Gastroesophageal sphincter (tissue), 4 donors: ENCODE data around the gene MGLL. TPM values are rescaled to one million over a fixed set of nuclear protein-coding genes. Genes with fewer than 3 reads are reported as not detected.
"Not testable (repeated sequence)": the region's sequence is repeated elsewhere in the genome, so short reads cannot be mapped to it uniquely, and the experiment has no call there.

Source experiments
- ATAC-seq: fragments of 150-250 bp; one replicate; pipeline ENCODE4 v1.9.1; 2016; ENCODE audit warnings: mild to moderate bottlenecking, moderate library complexity
- H3K27ac ChIP-seq, 4 donors: fragments of 200-600 bp; sonication (generic) in 3 of 4; 1 replicate in 3 of 4; 2 replicates in 1 of 4; pipeline ENCODE4 v1.5.1; 2016 to 2019
- H3K27me3 ChIP-seq: fragments of 200-600 bp; sonication (generic); one replicate; pipeline ENCODE4 v1.5.1; 2019
- H3K36me3 ChIP-seq, 2 donors: fragments of 200-600 bp; sonication (generic); one replicate each; pipeline ENCODE4 v1.5.1; 2019; ENCODE audit warnings: control low read depth in 1 of 2
- H3K4me1 ChIP-seq, 3 donors: fragments of 200-600 bp; sonication (generic); 1 replicate in 2 of 3; 2 replicates in 1 of 3; pipeline ENCODE4 v1.5.1; 2016 to 2019; ENCODE audit warnings: control low read depth in 2 of 3
- H3K4me3 ChIP-seq, 2 donors: fragments of 200-600 bp; sonication (generic); one replicate each; pipeline ENCODE4 v1.5.1; 2019; ENCODE audit warnings: mild to moderate bottlenecking in 1 of 2, moderate library complexity in 1 of 2
- H3K9me3 ChIP-seq, 3 donors: fragments of 200-600 bp; sonication (generic); one replicate each; pipeline ENCODE4 v1.5.1; 2017 to 2019; ENCODE audit warnings: control low read depth in 2 of 3
- CTCF ChIP-seq, 4 experiments: fragments of 200-600 bp in 2 of 4; fragments of 450-650 bp in 2 of 4; sonication (generic) in 1 of 4; IDR thresholded peaks; one replicate each; pipeline ENCODE4 v1.5.1; 2017 to 2019; ENCODE audit warnings: antibody characterized with exemption in 4 of 4, mild to moderate bottlenecking in 2 of 4, moderate library complexity in 2 of 4
- EP300 ChIP-seq: sonication (generic); formaldehyde crosslinking; IDR thresholded peaks from one replicate; pipeline ENCODE4 v1.6.1; 2017; ENCODE audit warnings: antibody characterized with exemption, mild to moderate bottlenecking
- POLR2A ChIP-seq, 2 donors: fragments of 450-650 bp; IDR thresholded peaks; one replicate each; pipeline ENCODE4 v1.6.1; 2017; ENCODE audit warnings: antibody characterized with exemption in 2 of 2, mild to moderate bottlenecking in 2 of 2, moderate library complexity in 1 of 2
- POLR2AphosphoS5 ChIP-seq: sonication (generic); formaldehyde crosslinking; IDR thresholded peaks from one replicate; pipeline ENCODE4 v1.6.1; 2017; ENCODE audit warnings: antibody characterized with exemption
- WGBS, 2 donors: methylation state at CpG; one replicate each; pipeline ENCODE4 v1.1.5; 2018; ENCODE audit warnings: low coverage in 1 of 2; 5-methylcytosine and 5-hydroxymethylcytosine counted together
- total RNA-seq, 4 donors: library from RNA; depleted of rRNA; stranded (reverse); fragments of >200 nt; gene quantifications; one replicate each; pipeline ENCODE4 v1.1.0, GENCODE V29; 2016

The MGLL gene
- total RNA-seq, 4 donors from 2014 or later: 39.2 to 171 (median 55.8) TPM

DNA sequence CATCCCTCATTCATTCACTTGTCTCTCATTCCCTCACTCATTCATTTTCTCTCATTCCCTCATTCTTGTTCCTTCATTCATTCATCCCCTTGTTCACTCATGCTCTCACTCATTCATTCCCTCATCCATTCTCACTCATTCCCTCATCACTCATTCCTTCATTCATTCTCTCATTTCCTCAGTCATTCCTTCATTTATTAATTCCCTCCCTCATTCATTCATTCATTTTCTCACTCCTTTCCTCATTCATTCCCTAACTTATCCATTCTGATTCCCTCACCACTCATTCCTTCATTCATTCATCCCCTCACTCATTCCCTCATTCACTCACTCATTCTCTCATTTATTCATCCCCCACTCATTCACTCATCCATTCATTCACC is 135.8 kb downstream of the MGLL start:
- Histone ChIP-seq H3K4me3 (no peak overlapping the region), H3K9me3 (no peaks in the 10 kb centered on the region), H3K36me3 (peaks cover 0 to 4% of the 10 kb centered on the region in 2 donors), H3K27ac (no peak overlapping the region), H3K4me1 (peaks cover 2 to 50% (median 14%) of the 10 kb centered on the region in 3 donors), H3K27me3 (no peaks in the 10 kb centered on the region)
- no peak for TF ChIP-seq EP300
- TF ChIP-seq POLR2AphosphoS5: no peak
- no peak for TF ChIP-seq CTCF (IDR thresholded peaks at IDR 0.05)
- no peak for TF ChIP-seq POLR2A (IDR thresholded peaks at IDR 0.05)
- no peak for ATAC-seq

DNA sequence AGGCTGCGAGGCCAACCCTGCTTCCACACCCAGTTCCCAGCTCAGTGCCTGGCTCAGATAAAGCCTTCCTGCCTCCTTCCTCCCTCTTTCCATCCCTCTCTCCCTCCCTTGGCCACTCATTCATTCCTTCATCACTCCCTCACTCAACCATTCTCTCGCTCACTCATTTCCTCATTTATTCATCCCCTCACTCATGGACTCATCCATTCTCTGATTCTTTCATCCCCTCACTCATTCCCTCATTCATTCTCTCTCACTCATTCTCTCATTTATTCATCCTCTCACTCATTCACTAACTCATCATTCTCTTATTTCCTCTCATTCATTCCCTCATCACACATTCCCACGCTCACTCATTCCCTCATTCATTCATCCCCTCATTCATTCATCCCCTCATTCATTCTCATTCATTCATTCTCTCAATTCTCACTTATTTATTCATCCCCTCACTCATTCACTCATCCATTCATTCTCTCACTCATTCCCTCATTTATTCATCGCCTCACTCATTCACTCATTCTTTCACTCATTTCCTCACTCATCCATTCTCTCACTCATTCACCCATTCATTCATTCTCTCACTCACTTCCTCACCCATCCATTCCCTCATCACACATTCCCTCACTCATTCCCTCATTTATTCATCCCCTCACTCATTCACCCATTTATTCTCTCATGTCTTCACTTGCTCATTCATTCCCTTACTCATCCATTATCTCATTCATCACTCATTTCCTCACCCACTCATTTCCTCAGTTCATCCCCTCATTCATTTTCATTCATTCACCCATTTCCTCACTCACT is 136.4 kb downstream of the MGLL start:
- no peak for TF ChIP-seq EP300
- TF ChIP-seq CTCF (IDR thresholded peaks at IDR 0.05): no peak
- TF ChIP-seq POLR2A (IDR thresholded peaks at IDR 0.05): no peak
- TF ChIP-seq POLR2AphosphoS5: no peak
- H3K4me1 ChIP-seq: peaks cover 2 to 45% (median 14%) of the 10 kb centered on the region in 3 donors
- no peaks in the 10 kb centered on the region for H3K9me3 ChIP-seq
- 74 to 82% methylated on average over 4 of the region's 4 CpGs for WGBS, 2 donors
- H3K36me3 ChIP-seq: peaks cover 0 to 2% of the 10 kb centered on the region in 2 donors
- H3K27ac ChIP-seq: no peak overlapping the region
- H3K27me3 ChIP-seq: no peaks in the 10 kb centered on the region
- no peak for ATAC-seq
- no peak overlapping the region for H3K4me3 ChIP-seq

DNA sequence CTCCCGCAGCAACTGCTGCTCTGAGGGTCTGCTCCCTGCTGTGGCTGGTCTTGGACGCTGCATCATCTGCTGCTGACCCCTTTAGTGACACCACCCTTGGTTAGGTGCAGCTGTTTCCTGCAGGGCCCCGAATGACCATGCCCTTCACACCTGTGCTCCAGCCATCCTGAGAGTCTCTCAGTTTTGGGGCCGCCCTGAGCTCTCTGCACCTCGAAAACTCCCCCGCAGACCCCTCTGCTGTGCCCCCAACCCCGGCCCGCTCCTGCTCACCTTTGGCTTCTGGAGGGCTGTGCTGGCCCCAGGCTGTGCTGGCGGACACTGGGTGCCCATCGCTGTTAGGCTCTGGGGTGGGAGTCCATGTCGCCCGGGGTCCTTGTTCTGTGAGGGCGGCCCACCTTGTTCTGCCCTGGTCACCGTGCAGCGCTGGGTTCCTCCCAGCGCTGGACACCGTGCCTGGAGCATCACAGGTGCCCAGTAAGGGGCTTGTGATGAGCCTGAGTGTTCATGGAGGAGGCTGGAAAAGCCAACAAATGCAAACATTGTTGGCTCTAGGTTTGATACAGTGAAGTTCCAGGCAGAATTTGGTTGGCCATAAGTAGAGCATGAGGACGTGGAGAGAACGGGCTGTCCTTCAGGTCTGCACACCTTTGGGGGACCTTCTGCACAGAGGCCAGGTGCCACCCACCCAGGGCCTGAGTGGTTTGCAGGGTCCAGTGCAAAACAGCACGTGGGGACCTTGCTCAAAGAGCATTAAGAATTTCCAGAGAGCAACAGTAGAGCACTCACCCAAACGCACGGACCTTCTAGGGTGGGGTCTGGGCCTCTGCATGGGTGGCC is 137.2 kb downstream of the MGLL start:
- H3K4me3 ChIP-seq: no peak overlapping the region
- H3K27ac ChIP-seq: no peak overlapping the region
- peaks cover 0 to 10% of the 10 kb centered on the region in 2 donors for H3K36me3 ChIP-seq
- peaks cover 0 to 36% (median 7%) of the 10 kb centered on the region in 3 donors for H3K4me1 ChIP-seq
- WGBS, 2 donors: 49 to 51% methylated on average over 4 to 10 of the region's 22 CpGs
- H3K9me3 ChIP-seq: no peaks in the 10 kb centered on the region
- TF ChIP-seq POLR2AphosphoS5: no peak
- no peak for TF ChIP-seq EP300
- no peak for TF ChIP-seq POLR2A (IDR thresholded peaks at IDR 0.05)
- no peak for TF ChIP-seq CTCF (IDR thresholded peaks at IDR 0.05)
- ATAC-seq: no peak
- H3K27me3 ChIP-seq: no peaks in the 10 kb centered on the region

GRCh38 chr3:127682561-127682960 is 139.8 kb downstream of the MGLL start:
- H3K9me3 ChIP-seq: no peaks in the 10 kb centered on the region
- no peak for TF ChIP-seq CTCF (IDR thresholded peaks at IDR 0.05)
- TF ChIP-seq POLR2AphosphoS5: no peak
- TF ChIP-seq POLR2A (IDR thresholded peaks at IDR 0.05): no peak
- TF ChIP-seq EP300: no peak
- no peak overlapping the region for H3K4me3 ChIP-seq
- peaks cover 0 to 35% of the 10 kb centered on the region in 2 donors for H3K36me3 ChIP-seq
- ATAC-seq: no peak
- H3K27ac ChIP-seq: no peak overlapping the region
- WGBS, 2 donors: 63 to 85% methylated on average over 4 of the region's 8 CpGs
- peaks cover 0 to 12% (median 0%) of the 10 kb centered on the region in 3 donors for H3K4me1 ChIP-seq
- H3K27me3 ChIP-seq: no peaks in the 10 kb centered on the region

DNA sequence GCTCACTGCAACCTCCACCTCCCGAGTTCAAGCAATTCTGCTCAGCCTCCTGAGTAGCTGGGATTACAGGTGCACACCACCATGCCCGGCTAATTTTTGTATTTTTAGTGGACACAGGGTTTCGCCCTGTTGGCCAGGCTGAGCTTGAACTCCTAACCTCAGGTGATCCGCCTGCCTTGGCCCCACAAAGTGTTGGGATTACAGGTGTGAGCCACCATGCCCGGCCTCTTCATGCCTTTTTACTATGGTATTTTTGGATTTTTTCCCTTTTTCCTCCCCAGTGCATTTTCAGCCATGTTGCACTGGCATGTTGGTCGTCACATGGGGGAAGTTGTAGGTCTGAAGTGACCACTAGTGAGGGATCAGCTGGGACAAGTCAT is 140.2 kb downstream of the MGLL start:
- ATAC-seq, H3K9me3 ChIP-seq, H3K27ac ChIP-seq, H3K4me3 ChIP-seq, H3K27me3 ChIP-seq: not testable (repeated sequence)
- Histone ChIP-seq H3K36me3 (peaks cover 0 to 39% of the 10 kb centered on the region in 2 donors), H3K4me1 (peaks cover 0 to 12% (median 0%) of the 10 kb centered on the region in 3 donors)
- 93 to 100% methylated on average over 1 to 4 of the region's 6 CpGs for WGBS, 2 donors
